Measurements from ENCODE around the gene SIPA1L3. TPM values are rescaled to one million over a fixed set of nuclear protein-coding genes. Genes with fewer than 3 reads are reported as not detected.

The SIPA1L3 gene
- total RNA-seq, 2 experiments from 2014 or later: 8.9 to 9.8 TPM

- Mint-ChIP-seq H3K27me3 (no peaks in the 10 kb centered on the region), H3K27ac (peak overlapping the region; percentile 97), H3K36me3 (ENCODE audit: low read depth) (no peaks in the 10 kb centered on the region), H3K4me1 (ENCODE audit: low read depth) (peaks cover 49% of the 10 kb centered on the region), H3K4me3 (no peak overlapping the region), H3K9me3 (no peaks in the 10 kb centered on the region)
- ChIA-PET POLR2A (no interaction called here), CTCF (interaction anchor here (0.9 to 1.3 kb wide), 2 partner anchors 144 to 149 kb away, joined by 3 to 4 read pairs; no protein-coding TSS in a partner anchor)
- intact Hi-C loops (cut with micrococcal nuclease): loop anchor here (10.0 kb wide), 1 partner anchor 141 kb away; the partner anchor contains the start of genes SIPA1L3 and WDR87
- DNase-seq (peak; percentile 29), ATAC-seq (no peak)
- no peak for TF ChIP-seq CTCF (IDR thresholded peaks at IDR 0.05)
Measured at GRCh38 chr19:38045554-38046253, 138.7 kb downstream of the SIPA1L3 start.

GRCh38 chr19:38046254-38047048, 139.4 kb downstream of the SIPA1L3 start:
- Mint-ChIP-seq H3K4me3 (no peak overlapping the region), H3K4me1 (ENCODE audit: low read depth) (peaks cover 49% of the 10 kb centered on the region), H3K36me3 (ENCODE audit: low read depth) (no peaks in the 10 kb centered on the region), H3K27me3 (no peaks in the 10 kb centered on the region), H3K9me3 (no peaks in the 10 kb centered on the region), H3K27ac (peak overlapping the region; percentile 97)
- no peak for TF ChIP-seq CTCF (IDR thresholded peaks at IDR 0.05)
- CTCF ChIA-PET: interaction anchor here (1.3 kb wide), 1 partner anchor 144 kb away, joined by 4 read pairs; no protein-coding TSS in a partner anchor
- ATAC-seq (no peak), DNase-seq (no peak)
- POLR2A ChIA-PET: no interaction called here
- intact Hi-C loops (cut with micrococcal nuclease): loop anchor here (10.0 kb wide), 1 partner anchor 142 kb away; the partner anchor contains the start of genes SIPA1L3 and WDR87

DNA sequence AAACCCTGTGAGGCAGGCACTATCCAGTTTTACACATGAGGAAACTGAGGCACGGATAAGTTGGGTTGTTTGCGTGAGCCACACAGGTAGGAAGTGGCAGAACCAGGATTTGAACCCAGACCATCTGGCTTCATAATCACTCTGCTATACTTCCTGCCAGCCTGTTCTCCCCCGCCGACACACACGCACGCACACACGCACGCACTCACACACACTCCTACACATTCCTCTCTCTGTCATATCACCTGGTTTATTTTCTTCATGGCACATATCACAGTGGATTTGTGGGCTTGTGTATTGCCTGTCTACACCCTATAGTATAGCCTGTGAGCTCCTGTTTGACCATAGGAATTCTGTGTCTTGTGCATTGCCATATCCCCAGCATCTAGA, 140.0 kb downstream of the SIPA1L3 start:
- Mint-ChIP-seq H3K27me3 (no peaks in the 10 kb centered on the region), H3K9me3 (no peaks in the 10 kb centered on the region), H3K27ac (peak overlapping the region; percentile 97), H3K36me3 (ENCODE audit: low read depth) (no peaks in the 10 kb centered on the region), H3K4me3 (no peak overlapping the region), H3K4me1 (ENCODE audit: low read depth) (peaks cover 49% of the 10 kb centered on the region)
- ChIA-PET POLR2A (interaction anchor here (2.7 kb wide), 1 partner anchor 34 kb away, joined by 9 read pairs; no protein-coding TSS in a partner anchor), CTCF (interaction anchor here (0.6 kb wide), 1 partner anchor 141 kb away, joined by 3 read pairs; no protein-coding TSS in a partner anchor)
- peak; percentile 71 for DNase-seq
- ATAC-seq: no peak
- intact Hi-C loops (cut with micrococcal nuclease): loop anchor here (10.0 kb wide), 1 partner anchor 142 kb away; the partner anchor contains the start of genes SIPA1L3 and WDR87
- TF ChIP-seq CTCF (IDR thresholded peaks at IDR 0.05): no peak

DNA sequence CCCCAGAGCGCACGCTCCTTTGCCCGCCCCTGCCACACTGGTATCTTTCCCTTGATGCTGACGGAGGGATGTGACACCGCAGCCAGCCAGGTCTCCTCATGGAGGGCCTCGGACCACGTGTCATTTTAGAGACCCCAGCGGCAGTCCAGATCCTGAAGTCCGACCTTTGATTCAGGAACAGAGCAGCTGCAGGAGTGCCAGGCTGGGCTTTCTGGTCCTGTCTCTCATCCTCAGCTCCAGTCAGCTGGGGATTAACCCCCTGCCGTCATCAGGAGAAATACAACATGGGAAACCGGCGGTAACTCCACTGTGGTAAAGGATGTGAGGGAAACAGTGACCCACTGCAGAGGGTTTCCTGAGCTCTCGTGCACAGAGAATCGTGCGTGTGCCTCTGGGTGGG, 140.6 kb downstream of the SIPA1L3 start:
- H3K27ac Mint-ChIP-seq: peak overlapping the region; percentile 97
- intact Hi-C loops (cut with micrococcal nuclease): loop anchor here (10.0 kb wide), 1 partner anchor 143 kb away; the partner anchor contains the start of genes SIPA1L3 and WDR87
- TF ChIP-seq CTCF (IDR thresholded peaks at IDR 0.05): no peak
- H3K9me3 Mint-ChIP-seq: no peaks in the 10 kb centered on the region
- ATAC-seq (no peak), DNase-seq (peak; percentile 33)
- CTCF ChIA-PET: interaction anchor here (0.6 to 2.4 kb wide), 2 partner anchors 142 to 145 kb away, joined by 3 to 13 read pairs; no protein-coding TSS in a partner anchor
- peaks cover 49% of the 10 kb centered on the region for H3K4me1 Mint-ChIP-seq (ENCODE audit: low read depth)
- H3K36me3 Mint-ChIP-seq (ENCODE audit: low read depth): no peaks in the 10 kb centered on the region
- POLR2A ChIA-PET: interaction anchor here (1.0 to 2.7 kb wide), 4 partner anchors 12 to 54 kb away, joined by 3 to 11 read pairs (median 6); no protein-coding TSS in a partner anchor
- H3K27me3 Mint-ChIP-seq: no peaks in the 10 kb centered on the region
- H3K4me3 Mint-ChIP-seq: no peak overlapping the region

Measured in activated CD8-positive, alpha-beta T cell treated with anti-CD3 and anti-CD28 coated beads for 36 hours (primary cell).